Measurements from ENCODE around the gene HOXA2. TPM values are rescaled to one million over a fixed set of nuclear protein-coding genes. Genes with fewer than 3 reads are reported as not detected.
A peak's percentile ranks its signal among the peaks of the same experiment; 100 is the strongest.

Gene HOXA2
- total and polyA plus RNA-seq, 12 donors, result 0.41 to 5.7 (median 1.2) TPM; not detected in 1

GRCh38 chr7:27109466-27110185 lies 7.1 kb upstream of the HOXA2 start:
- TF ChIP-seq CTCF (IDR thresholded peaks at IDR 0.05) (no peak), POLR2A (IDR thresholded peaks at IDR 0.05) (no peak)
- DNase-seq, result no peak
- Histone ChIP-seq H3K9me3 (replicated peaks in 1 of 3) (no peaks in the 10 kb centered on the region), H3K36me3 (replicated peaks in 1 of 2) (no peaks in the 10 kb centered on the region), H3K27me3 (no peaks in the 10 kb centered on the region), H3K27ac (peak overlapping the region in 3 of 5 donors; percentile 36 to 97 (median 90)), H3K4me3 (no peak overlapping the region), H3K4me1 (replicated peaks in 1 of 2) (peaks cover 0 to 17% of the 10 kb centered on the region in 2 donors)
- intact Hi-C loops (cut with DNase I), result loop anchor here in 1 of 2 donors (10.0 kb wide), 1 partner anchor 245 kb away; the partner anchor contains the start of gene SKAP2
- WGBS, 4 donors, result 80 to 100% (median 90%) methylated on average over 2 to 4 of the region's 4 CpGs

- WGBS, 4 donors, result 30 to 51% (median 39%) methylated on average over 11 to 41 of the region's 41 CpGs
- Histone ChIP-seq H3K27me3 (no peaks in the 10 kb centered on the region), H3K27ac (peak overlapping the region; percentile 39 to 97 (median 61)), H3K4me3 (peak overlapping the region in 2 of 4 donors; percentile 2 to 45), H3K36me3 (replicated peaks in 1 of 2) (no peaks in the 10 kb centered on the region), H3K9me3 (replicated peaks in 1 of 3) (no peaks in the 10 kb centered on the region), H3K4me1 (replicated peaks in 1 of 2) (peaks cover 0 to 17% of the 10 kb centered on the region in 2 donors)
- TF ChIP-seq POLR2A (IDR thresholded peaks at IDR 0.05) (peak in 1 of 2 donors; percentile 71), CTCF (IDR thresholded peaks at IDR 0.05) (peak in 2 of 6 experiments; percentile 23 to 33)
- DNase-seq, result peak in 3 of 7 donors; percentile 67 to 71 (median 69)
- intact Hi-C loops (cut with DNase I), result loop anchor here in 1 of 2 donors (10.0 kb wide), 1 partner anchor 244 kb away; the partner anchor contains the start of gene SKAP2
These were observed 6.1 kb upstream of the HOXA2 start for GRCh38 chr7:27108390-27109127.

- intact Hi-C loops (cut with DNase I), result loop anchor here in 1 of 2 donors (10.0 kb wide), 1 partner anchor 243 kb away; the partner anchor contains the start of gene SKAP2
- H3K36me3 ChIP-seq (replicated peaks in 1 of 2), result no peaks in the 10 kb centered on the region
- WGBS, 4 donors, result 47 to 81% (median 58%) methylated on average over 19 to 47 of the region's 47 CpGs
- H3K9me3 ChIP-seq (replicated peaks in 1 of 3), result no peaks in the 10 kb centered on the region
- H3K27me3 ChIP-seq, result no peaks in the 10 kb centered on the region
- peaks cover 0 to 18% of the 10 kb centered on the region in 2 donors for H3K4me1 ChIP-seq (replicated peaks in 1 of 2)
- TF ChIP-seq CTCF (IDR thresholded peaks at IDR 0.05) (no peak), POLR2A (IDR thresholded peaks at IDR 0.05) (no peak)
- peak overlapping the region in 2 of 4 donors; percentile 2 to 45 for H3K4me3 ChIP-seq
- H3K27ac ChIP-seq, result peak overlapping the region in 4 of 5 donors; percentile 50 to 97 (median 76)
- DNase-seq, result peak in 1 of 7 donors; percentile 24
These were observed 5.2 kb upstream of the HOXA2 start for GRCh38 chr7:27107391-27108381.

Measured in adrenal gland (tissue), 12 donors.